Kidney tubule cell (primary cell): ENCODE data around the gene GPR158.

Source experiments
- DNase-seq: peaks from one replicate; pipeline ENCODE4 v3.0.0-alpha.2; 2018; ENCODE audit warnings: low spot score

Gene GPR158

DNA sequence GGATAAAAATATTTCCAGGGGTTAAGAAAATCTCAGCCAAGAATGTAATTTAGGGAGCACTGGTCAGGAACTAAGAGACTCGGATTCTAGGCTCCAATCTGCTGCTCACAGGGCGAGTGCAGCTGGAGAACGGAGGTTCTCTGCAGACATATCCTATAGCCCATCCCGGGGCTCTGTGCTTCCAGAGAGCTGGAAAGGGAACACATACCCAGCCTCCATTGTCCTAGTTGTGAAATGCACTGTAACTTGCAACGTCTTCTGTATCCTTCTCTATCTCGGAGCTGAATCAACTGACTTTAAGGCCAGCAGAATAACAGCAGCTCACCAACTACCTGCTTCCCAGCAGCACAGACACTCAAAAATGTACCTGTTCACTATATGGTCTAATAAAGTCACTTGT is 408.2 kb downstream of the GPR158 start:
- DNase-seq = no peak

GRCh38 chr10:25600651-25601050 is 425.9 kb downstream of the GPR158 start:
- DNase-seq = no peak

DNA sequence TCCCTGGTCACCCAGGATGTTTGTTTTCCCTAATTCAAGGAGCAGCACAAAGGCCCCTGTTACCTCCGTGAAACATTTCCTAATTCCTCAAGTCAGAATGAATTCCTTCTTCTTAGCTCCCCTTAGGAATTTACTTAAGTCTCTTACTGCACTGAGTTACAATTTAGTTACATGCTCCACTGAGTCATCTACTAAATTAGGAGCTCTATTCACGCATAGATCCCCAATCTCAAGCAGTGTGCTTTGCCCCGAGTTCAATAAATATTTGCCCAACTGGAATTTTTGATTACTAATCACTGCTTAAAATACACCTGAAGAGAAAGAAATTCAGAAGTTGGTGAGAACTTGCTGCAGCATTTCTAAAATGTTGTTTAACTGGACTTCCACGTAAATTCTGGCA is 429.8 kb downstream of the GPR158 start:
- peak; percentile 58 for DNase-seq

DNA sequence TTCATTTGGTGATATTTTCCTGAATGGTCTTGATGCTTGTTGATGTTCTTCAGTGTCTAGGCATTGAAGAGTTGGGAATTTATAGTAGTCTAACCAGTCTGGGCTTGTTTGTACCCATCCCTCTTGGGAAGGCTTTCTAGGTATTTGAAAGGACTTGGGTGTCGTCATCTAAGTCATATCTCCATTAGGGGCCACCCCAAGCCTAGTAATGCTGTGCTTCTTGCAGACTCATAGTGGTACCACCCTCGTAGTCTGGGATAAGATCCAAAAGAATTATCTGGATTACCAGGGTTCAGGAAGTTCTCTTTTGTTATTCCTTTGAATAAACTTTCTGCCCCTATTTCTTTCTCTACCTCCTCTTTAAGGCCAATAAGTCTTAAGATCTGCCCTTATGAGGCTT is 439.9 kb downstream of the GPR158 start:
- DNase-seq = no peak

GRCh38 chr10:25615926-25616325 is 441.1 kb downstream of the GPR158 start:
- no peak for DNase-seq

DNA sequence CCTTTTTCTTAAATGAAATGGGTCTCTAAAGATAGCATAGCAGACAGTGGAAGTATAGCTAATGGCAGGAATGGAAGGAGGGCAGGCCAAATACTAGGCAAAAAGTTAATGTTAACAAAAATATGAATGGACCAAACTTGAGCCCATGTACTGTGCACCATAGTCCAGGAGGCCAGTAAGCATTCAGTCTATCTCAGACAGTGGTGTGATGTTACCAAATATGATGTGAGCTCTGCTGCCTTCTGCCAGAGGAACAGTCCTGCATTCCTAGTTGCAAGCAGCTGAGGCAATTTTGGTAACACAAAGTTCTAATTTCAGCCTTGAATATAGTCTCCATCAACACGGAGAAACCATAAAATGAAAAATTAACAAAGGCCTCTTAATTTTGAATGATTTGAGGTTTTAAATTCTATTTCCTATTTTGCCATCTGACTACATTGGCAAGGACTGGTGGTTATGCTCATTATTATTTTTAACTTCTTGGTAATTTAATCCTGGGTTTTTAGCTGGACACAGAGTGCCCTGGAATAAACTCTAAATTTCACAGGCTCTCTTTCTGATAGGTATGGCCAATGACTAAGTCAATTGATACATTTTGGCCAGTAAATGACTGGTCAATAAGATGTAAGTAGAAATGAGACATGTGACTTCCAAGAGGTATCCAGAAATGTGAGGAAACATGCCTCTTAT is 442.2 kb downstream of the GPR158 start:
- no peak for DNase-seq

DNA sequence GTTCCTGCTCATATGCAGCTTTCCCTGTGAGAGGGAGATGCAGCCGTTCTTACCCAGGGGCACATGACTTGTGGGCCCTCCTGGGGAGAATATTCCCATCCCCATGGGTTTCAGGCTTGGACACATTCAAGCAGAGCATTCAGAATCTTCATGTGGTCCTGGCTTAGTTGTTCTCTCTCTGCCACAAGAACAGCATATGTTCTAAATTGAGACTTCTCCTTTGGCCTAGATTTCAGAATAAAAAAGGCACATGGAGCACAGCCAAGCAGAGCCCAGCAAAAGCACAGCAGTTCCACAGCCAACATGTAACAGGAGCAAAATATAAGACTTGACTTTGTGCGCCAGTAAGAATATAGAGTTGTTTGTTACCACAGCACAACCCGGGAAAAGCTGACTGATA is 452.8 kb downstream of the GPR158 start:
- DNase-seq = no peak

DNA sequence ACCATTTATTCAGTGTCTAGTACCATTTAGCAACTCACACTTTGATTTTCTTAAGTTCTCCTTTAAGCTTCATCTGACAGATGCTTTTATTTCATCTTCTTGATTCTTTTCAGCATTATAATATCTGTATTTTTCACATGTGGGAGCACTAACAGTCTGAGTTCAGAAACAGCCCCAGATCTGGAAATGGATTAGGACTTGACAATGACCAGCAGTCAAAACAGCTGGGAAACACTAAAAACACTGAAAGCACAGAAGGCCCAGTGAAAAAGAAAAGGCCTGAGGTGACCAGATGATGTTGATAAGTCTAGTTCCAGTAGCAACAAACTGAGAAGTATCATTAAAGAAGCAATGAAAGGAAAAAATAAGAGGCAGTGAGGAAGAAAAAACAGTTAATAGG is 454.5 kb downstream of the GPR158 start:
- no peak for DNase-seq

GRCh38 chr10:25631471-25631870 is 456.7 kb downstream of the GPR158 start:
- DNase-seq = no peak

DNA sequence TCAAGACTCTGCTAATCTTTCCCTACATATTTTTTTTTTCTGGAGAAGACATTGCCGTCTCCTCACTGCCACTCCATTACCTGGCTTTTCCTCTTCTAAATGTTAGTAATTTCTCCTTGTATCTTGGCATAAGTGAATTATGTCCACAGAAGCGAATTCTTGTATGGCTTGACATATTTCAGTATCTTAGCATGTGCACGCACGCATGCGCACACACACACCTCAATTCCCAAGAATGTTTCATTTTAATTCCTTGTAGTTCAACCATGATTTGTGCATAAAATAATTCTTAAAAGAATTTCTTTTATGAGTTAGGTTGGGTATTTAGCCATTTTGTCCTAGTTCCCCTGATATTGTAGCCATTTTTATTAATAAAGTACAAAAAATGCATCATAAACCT is 458.0 kb downstream of the GPR158 start:
- no peak for DNase-seq

DNA sequence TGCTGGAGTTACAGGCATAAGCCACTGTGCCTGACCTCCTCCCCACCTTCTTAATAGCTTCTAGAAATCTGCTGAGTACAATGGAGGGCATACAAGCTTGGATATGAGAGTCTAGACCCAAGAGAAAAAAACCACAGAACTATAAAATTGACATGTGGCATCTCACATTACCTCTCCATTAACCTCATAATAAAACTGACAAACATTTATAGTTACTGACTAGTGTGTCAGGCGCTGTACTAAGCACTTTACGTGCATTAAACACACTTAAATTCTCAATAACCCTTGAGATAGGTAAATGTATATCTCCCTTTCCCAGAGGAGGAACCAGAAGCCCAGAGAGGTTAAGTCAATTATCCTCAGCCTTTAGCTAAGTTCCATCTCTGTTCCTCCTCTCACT is 458.7 kb downstream of the GPR158 start:
- DNase-seq = no peak

DNA sequence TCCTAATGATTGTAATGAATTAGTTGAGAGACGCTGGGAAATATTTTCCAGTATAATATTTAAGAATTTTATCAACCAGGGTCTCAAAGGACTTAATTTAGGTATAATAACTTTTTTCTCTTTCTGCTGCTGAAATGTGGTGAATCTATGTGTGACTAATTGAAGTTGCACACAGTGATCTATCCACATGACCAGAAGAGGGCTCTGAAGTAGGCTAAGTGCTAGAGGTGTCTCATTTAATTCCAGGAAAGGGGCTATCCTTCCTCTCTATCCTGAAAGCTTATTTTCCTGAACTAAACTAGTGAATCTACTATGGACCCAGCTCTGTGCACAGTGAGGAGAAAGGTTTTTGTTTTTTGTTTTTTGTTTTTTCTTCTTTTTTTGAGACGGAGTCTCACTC is 464.8 kb downstream of the GPR158 start:
- DNase-seq = peak; percentile 8

DNA sequence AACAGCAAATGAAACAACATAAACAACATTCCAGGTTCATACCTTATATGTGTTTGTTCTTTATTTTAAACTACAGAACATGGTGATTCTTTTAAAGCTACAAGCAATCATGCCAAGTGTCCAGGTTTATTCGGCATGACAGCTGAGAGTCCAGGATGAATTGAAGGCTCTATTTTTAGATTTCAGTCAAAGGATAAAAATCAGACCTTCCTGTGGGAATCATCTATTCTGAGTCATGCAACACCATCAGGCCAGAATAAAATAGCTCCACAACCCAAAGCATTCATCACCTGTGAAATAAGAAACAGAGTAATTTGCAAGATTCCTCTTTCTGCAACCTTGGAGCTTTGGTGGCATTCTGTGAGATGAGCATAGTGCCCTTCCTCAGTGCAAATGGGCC is 466.8 kb downstream of the GPR158 start:
- no peak for DNase-seq

- DNase-seq = no peak
Measured at GRCh38 chr10:25642721-25643120, 467.9 kb downstream of the GPR158 start.

- DNase-seq = no peak
Measured at GRCh38 chr10:25646371-25646770, 471.6 kb downstream of the GPR158 start.

GRCh38 chr10:25651534-25651933 is 476.7 kb downstream of the GPR158 start:
- no peak for DNase-seq
